HCT116 (cell line): Measurements from ENCODE around the gene CLCN3. TPM values are rescaled to one million over a fixed set of nuclear protein-coding genes. Genes with fewer than 3 reads are reported as not detected.

ENCODE experiments used
- ATAC-seq: fragments of 200-7000 bp; cut with Tn5 transposase; 2 replicates; pipeline ENCODE4 v1.9.1; 2020; ENCODE audit warnings: mild to moderate bottlenecking, moderate library complexity
- BruUV-seq: library from RNA; stranded (reverse); fragments of 400-500 nt; replicated peaks from 2 replicates; lab custom pipeline; 2021; lab: Mats Ljungman, UMichigan
- CTCF ChIA-PET: fragments of 300-600 bp; sonication (Branson Sonifier 250); formaldehyde crosslinking; loops from one replicate; lab custom pipeline; 2021; ENCODE audit warnings: antibody characterized with exemption; lab: Charles Lee
- POLR2A ChIA-PET: fragments of 300-600, 350-600 bp; sonication (Branson Sonifier 250); formaldehyde crosslinking; loops from one replicate; lab custom pipeline; 2021; ENCODE audit warnings: antibody characterized with exemption; lab: Charles Lee
- RAD21 ChIA-PET, 2 experiments: fragments of 300-600 bp; sonication (Branson Sonifier 250); formaldehyde crosslinking; loops; one replicate each; lab custom pipeline; 2023; ENCODE audit warnings: low total read pairs in 2 of 2; ENCODE audit not compliant: uncharacterized antibody in 2 of 2, unreplicated experiment in 2 of 2, low non-redundant PET in 1 of 2; lab: Charles Lee
- DNase-seq: peaks from one replicate; pipeline ENCODE4 v3.0.0-alpha.2; 2010; ENCODE audit warnings: low read depth, low spot score
- H2AFZ ChIP-seq: fragments of 200-600 bp; shearing (Covaris generic), sonication (generic); 2 replicates; pipeline ENCODE4 v1.6.1; 2017; ENCODE audit warnings: low read depth, mixed run types, mixed read lengths, antibody characterized with exemption, low read length; ENCODE audit not compliant: poor library complexity, severe bottlenecking
- H3K27ac ChIP-seq: 2 replicates; pipeline ENCODE4 v1.5.1; 2012; ENCODE audit warnings: low read depth, low read length
- H3K27me3 ChIP-seq: fragments of 200-600 bp; sonication (generic); 2 replicates; pipeline ENCODE4 v1.6.1; 2016; ENCODE audit warnings: mixed run types, low read length, mixed read lengths; ENCODE audit not compliant: insufficient read depth
- H3K36me3 ChIP-seq, 2 experiments: fragments of 200-500 bp in 1 of 2; fragments of 200-600 bp in 1 of 2; sonication (Bioruptor generic) in 1 of 2; sonication (generic) in 1 of 2; 2 replicates each; pipeline versions ENCODE4 v1.5.1 to v1.6.1; 2014 to 2016; ENCODE audit warnings: low read length in 2 of 2, inconsistent platforms in 1 of 2, mixed read lengths in 1 of 2, mixed run types in 1 of 2; ENCODE audit not compliant: insufficient read depth in 2 of 2, control insufficient read depth in 1 of 2
- H3K4me1 ChIP-seq, 2 experiments: fragments of 200-600 bp in 1 of 2; sonication (generic) in 1 of 2; 2 replicates each; pipeline versions ENCODE4 v1.5.1 to v1.6.1; 2012 to 2017; ENCODE audit warnings: low read length in 2 of 2, inconsistent platforms in 1 of 2, mild to moderate bottlenecking in 1 of 2, mixed read lengths in 1 of 2, mixed run types in 1 of 2, moderate library complexity in 1 of 2; ENCODE audit not compliant: insufficient read depth in 2 of 2, control insufficient read depth in 1 of 2
- H3K4me2 ChIP-seq: fragments of 200-600 bp; sonication (generic); 2 replicates; pipeline ENCODE4 v1.6.1; 2017; ENCODE audit warnings: mixed run types, low read length, mixed read lengths
- H3K4me3 ChIP-seq, 2 experiments: fragments of 200-600 bp in 1 of 2; sonication (generic) in 1 of 2; replicated peaks in 1 of 2; 2 replicates each; pipeline ENCODE4 v1.5.1; 2011 to 2016; ENCODE audit warnings: low read length in 2 of 2, control low read depth in 1 of 2, low read depth in 1 of 2, mild to moderate bottlenecking in 1 of 2, mixed read lengths in 1 of 2, mixed run types in 1 of 2
- H3K79me2 ChIP-seq: fragments of 200-600 bp; sonication (generic); 2 replicates; pipeline ENCODE4 v1.6.1; 2017; ENCODE audit warnings: mild to moderate bottlenecking, mixed run types, low read length, moderate library complexity, mixed read lengths; ENCODE audit not compliant: insufficient read depth
- H3K9ac ChIP-seq: fragments of 200-600 bp; sonication (generic); 2 replicates; pipeline ENCODE4 v1.6.1; 2016; ENCODE audit warnings: low read length, mixed read lengths
- H3K9me2 ChIP-seq: fragments of 200-600 bp; sonication (generic), shearing (Covaris generic); 2 replicates; pipeline ENCODE4 v1.6.1; 2017; ENCODE audit warnings: mixed run types, mild to moderate bottlenecking, moderate library complexity; ENCODE audit not compliant: insufficient read depth
- H3K9me3 ChIP-seq, 2 experiments: fragments of 200-500 bp in 1 of 2; fragments of 200-600 bp in 1 of 2; sonication (Bioruptor generic) in 1 of 2; sonication (generic) in 1 of 2; 2 replicates each; pipeline ENCODE4 v1.6.1; 2014 to 2017; ENCODE audit warnings: low read length in 2 of 2, mixed read lengths in 2 of 2, inconsistent platforms in 1 of 2, low read depth in 1 of 2, mild to moderate bottlenecking in 1 of 2, mixed run types in 1 of 2, moderate library complexity in 1 of 2; ENCODE audit not compliant: control insufficient read depth in 1 of 2, insufficient read depth in 1 of 2
- H4K20me1 ChIP-seq: fragments of 200-600 bp; sonication (generic), shearing (Covaris generic); 2 replicates; pipeline ENCODE4 v1.6.1; 2017; ENCODE audit warnings: mixed run types, mild to moderate bottlenecking, moderate library complexity; ENCODE audit not compliant: insufficient read depth
- CBX3 ChIP-seq: IDR thresholded peaks from 2 replicates; pipeline ENCODE4 v1.6.1; 2012; ENCODE audit warnings: low read depth
- CEBPB ChIP-seq: IDR thresholded peaks from 2 replicates; pipeline ENCODE4 v1.6.1; 2012; ENCODE audit warnings: low read depth
- EGR1 ChIP-seq: IDR thresholded peaks from 2 replicates; pipeline ENCODE4 v1.6.1; 2012; ENCODE audit warnings: low read depth
- EZH2 ChIP-seq: fragments of 200-600 bp; sonication (generic); IDR thresholded peaks from 2 replicates; pipeline ENCODE4 v1.6.1; 2017; ENCODE audit warnings: antibody characterized with exemption, mixed run types
- FOSL1 ChIP-seq: IDR thresholded peaks from 2 replicates; pipeline ENCODE4 v1.6.1; 2012; ENCODE audit warnings: low read depth
- JUND ChIP-seq: IDR thresholded peaks from 2 replicates; pipeline ENCODE4 v1.6.1; 2012
- POLR2A ChIP-seq: IDR thresholded peaks from 2 replicates; pipeline ENCODE4 v1.7.0; 2011; ENCODE audit warnings: borderline replicate concordance; ENCODE audit not compliant: insufficient read depth, insufficient read length; ENCODE audit errors: extremely low read depth
- POLR2AphosphoS5 ChIP-seq: IDR thresholded peaks from 2 replicates; pipeline ENCODE4 v1.6.1; 2011; ENCODE audit warnings: mild to moderate bottlenecking, low read depth, low read length, moderate library complexity
- SP1 ChIP-seq: IDR thresholded peaks from 2 replicates; pipeline ENCODE4 v1.6.1; 2012; ENCODE audit warnings: low read depth
- TCF7L2 ChIP-seq: IDR thresholded peaks from 2 replicates; pipeline ENCODE4 v1.7.0; 2011; ENCODE audit warnings: borderline replicate concordance, inconsistent platforms; ENCODE audit not compliant: insufficient read depth, insufficient read length; ENCODE audit errors: extremely low read depth
- ZFX ChIP-seq: fragments of 450-650 bp; IDR thresholded peaks from 2 replicates; pipeline ENCODE4 v1.6.1; 2017
- ZNF274 ChIP-seq: fragments of 200-500 bp; sonication (Bioruptor generic); IDR thresholded peaks from 2 replicates; pipeline ENCODE4 v1.6.1; 2014; ENCODE audit warnings: mild to moderate bottlenecking, low read depth, low read length, inconsistent platforms
- intact Hi-C: fragments of 100-400 bp; cut with micrococcal nuclease; formaldehyde crosslinking; loops from 2 replicates; pipeline ENCODE4 v1.10.0; 2022
- total RNA-seq: library from RNA; stranded (reverse); gene quantifications from one replicate; pipeline ENCODE4 v1.2.1, GENCODE V29; 2021; ENCODE audit not compliant: unreplicated experiment
- TF ChIP-seq, protein P1 (sequence below): IDR thresholded peaks from 2 replicates; pipeline ENCODE4 v1.6.1; 2012; ENCODE audit warnings: low read depth

CLCN3 gene
- total RNA-seq, 1 experiment from 2014 or later, result 60.4 TPM

DNA sequence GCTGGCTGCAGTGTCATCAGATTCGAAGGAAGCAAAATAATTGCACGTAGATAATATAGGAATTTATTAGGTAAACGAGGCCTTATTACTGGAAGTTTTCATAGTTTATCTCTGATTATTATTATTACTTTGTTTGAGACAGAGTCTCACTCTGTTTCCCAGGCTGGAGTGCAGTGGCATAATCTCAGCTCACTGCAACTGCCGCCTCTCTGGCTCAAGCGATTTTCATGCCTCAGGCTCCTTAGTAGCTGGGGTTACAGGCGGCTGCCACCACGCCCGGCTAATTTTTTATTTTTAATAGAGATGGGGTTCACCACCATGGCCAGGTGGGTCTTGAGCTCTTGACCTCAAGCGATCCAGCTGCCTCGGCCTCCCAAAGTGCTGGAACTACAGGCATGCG is 12.5 kb downstream of the CLCN3 start:
- POLR2A ChIA-PET, result interaction anchor here (1.3 kb wide), 1 partner anchor 12 kb away, joined by 4 read pairs; the partner anchor contains the start of gene CLCN3
- H3K4me1 ChIP-seq, result peaks cover 6 to 12% of the 10 kb centered on the region in 2 experiments; a peak in 3 of 4 replicates
- no peaks in the 10 kb centered on the region for H3K9me2 ChIP-seq
- H4K20me1 ChIP-seq, result no peaks in the 10 kb centered on the region
- ATAC-seq, result no peak
- no peak overlapping the region for H3K27ac ChIP-seq
- H3K9ac ChIP-seq, result no peak overlapping the region
- H3K36me3 ChIP-seq, result peaks cover 2 to 5% of the 10 kb centered on the region in 2 experiments; a peak in 3 of 4 replicates
- H3K9me3 ChIP-seq, result no peaks in the 10 kb centered on the region
- no peak for DNase-seq
- RAD21 ChIA-PET, result no interaction called here
- no peak overlapping the region for H3K4me2 ChIP-seq
- H3K27me3 ChIP-seq, result no peaks in the 10 kb centered on the region
- intact Hi-C loops, result no loop called here
- H2AFZ ChIP-seq, result no peak overlapping the region
- peaks cover 82% of the 10 kb centered on the region for H3K79me2 ChIP-seq
- no TSS peak for BruUV-seq
- CTCF ChIA-PET, result no interaction called here
- TF ChIP-seq POLR2A (no peak), CEBPB (no peak), FOSL1 (no peak), ZFX (no peak), CBX3 (no peak), JUND (no peak), EZH2 (no peak), TCF7L2 (no peak), ZNF274 (no peak), POLR2AphosphoS5 (no peak), SP1 (no peak), EGR1 (no peak)
- TF ChIP-seq, protein P1, sequence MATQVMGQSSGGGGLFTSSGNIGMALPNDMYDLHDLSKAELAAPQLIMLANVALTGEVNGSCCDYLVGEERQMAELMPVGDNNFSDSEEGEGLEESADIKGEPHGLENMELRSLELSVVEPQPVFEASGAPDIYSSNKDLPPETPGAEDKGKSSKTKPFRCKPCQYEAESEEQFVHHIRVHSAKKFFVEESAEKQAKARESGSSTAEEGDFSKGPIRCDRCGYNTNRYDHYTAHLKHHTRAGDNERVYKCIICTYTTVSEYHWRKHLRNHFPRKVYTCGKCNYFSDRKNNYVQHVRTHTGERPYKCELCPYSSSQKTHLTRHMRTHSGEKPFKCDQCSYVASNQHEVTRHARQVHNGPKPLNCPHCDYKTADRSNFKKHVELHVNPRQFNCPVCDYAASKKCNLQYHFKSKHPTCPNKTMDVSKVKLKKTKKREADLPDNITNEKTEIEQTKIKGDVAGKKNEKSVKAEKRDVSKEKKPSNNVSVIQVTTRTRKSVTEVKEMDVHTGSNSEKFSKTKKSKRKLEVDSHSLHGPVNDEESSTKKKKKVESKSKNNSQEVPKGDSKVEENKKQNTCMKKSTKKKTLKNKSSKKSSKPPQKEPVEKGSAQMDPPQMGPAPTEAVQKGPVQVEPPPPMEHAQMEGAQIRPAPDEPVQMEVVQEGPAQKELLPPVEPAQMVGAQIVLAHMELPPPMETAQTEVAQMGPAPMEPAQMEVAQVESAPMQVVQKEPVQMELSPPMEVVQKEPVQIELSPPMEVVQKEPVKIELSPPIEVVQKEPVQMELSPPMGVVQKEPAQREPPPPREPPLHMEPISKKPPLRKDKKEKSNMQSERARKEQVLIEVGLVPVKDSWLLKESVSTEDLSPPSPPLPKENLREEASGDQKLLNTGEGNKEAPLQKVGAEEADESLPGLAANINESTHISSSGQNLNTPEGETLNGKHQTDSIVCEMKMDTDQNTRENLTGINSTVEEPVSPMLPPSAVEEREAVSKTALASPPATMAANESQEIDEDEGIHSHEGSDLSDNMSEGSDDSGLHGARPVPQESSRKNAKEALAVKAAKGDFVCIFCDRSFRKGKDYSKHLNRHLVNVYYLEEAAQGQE, result no peak
- H3K4me3 ChIP-seq, result no peak overlapping the region
